A549 (cell line): Measurements from ENCODE around the gene TSC22D1. TPM values are rescaled to one million over a fixed set of nuclear protein-coding genes. Genes with fewer than 3 reads are reported as not detected.

Source experiments
- ATAC-seq, 2 experiments: fragments of 200-7000 bp in 1 of 2; fragments of >200 bp in 1 of 2; cut with Nextera tagmentation in 1 of 2; cut with Tn5 transposase in 1 of 2; 3 replicates each; pipeline versions ENCODE4 v1.8.0 to v1.9.1; 2018 to 2020; ENCODE audit warnings: mild to moderate bottlenecking in 1 of 2, moderate library complexity in 1 of 2
- CTCF ChIA-PET: fragments of 300-600 bp; sonication (Branson Sonifier 250); formaldehyde crosslinking; extraction: SDS; loops from one replicate; lab custom pipeline; 2021; ENCODE audit warnings: antibody characterized with exemption, inconsistent platforms; lab: Yijun Ruan, JAX
- POLR2A ChIA-PET: fragments of 350-600 bp; formaldehyde crosslinking; extraction: SDS; loops from one replicate; lab custom pipeline; 2021; ENCODE audit warnings: antibody characterized with exemption, inconsistent platforms; lab: Yijun Ruan, JAX
- DNase-seq, 2 experiments: peaks; one replicate each; pipeline versions ENCODE4 v3.0.0 to v3.0.0-alpha.2; 2011 to 2016; ENCODE audit warnings: low read depth in 1 of 2, low spot score in 1 of 2
- FAIRE-seq: peaks from 2 replicates; lab custom pipeline; 2011; peaks lifted over from hg19 to GRCh38; lab: Jason Lieb, UNC
- H3K27ac ChIP-seq, 2 experiments: fragments of >200 bp; sonication (Bioruptor Twin); formaldehyde crosslinking; 3 replicates each; pipeline ENCODE4 v1.5.1; 2016 to 2017
- H3K4me1 ChIP-seq: fragments of >200 bp; sonication (Bioruptor Twin); formaldehyde crosslinking; 3 replicates; pipeline ENCODE4 v1.6.1; 2016
- H3K4me2 ChIP-seq: fragments of >200 bp; sonication (Bioruptor Twin); formaldehyde crosslinking; 3 replicates; pipeline ENCODE4 v1.6.1; 2016
- H3K4me3 ChIP-seq: fragments of >200 bp; sonication (Bioruptor Twin); formaldehyde crosslinking; 3 replicates; pipeline ENCODE4 v1.5.1; 2016
- H3K9me3 ChIP-seq: fragments of >200 bp; sonication (Bioruptor Twin); formaldehyde crosslinking; 3 replicates; pipeline ENCODE4 v1.6.1; 2016
- ATOH8 ChIP-seq: fragments of 250-450 bp; sonication (Bioruptor Pico); IDR thresholded peaks from 2 replicates; pipeline ENCODE4 v1.5.0; 2020; ENCODE audit warnings: low read depth, mild to moderate bottlenecking, moderate library complexity
- BHLHE40 ChIP-seq: IDR thresholded peaks from 2 replicates; pipeline ENCODE4 v1.6.1; 2012; ENCODE audit warnings: low read depth, low read length, inconsistent platforms
- CBX2 ChIP-seq: fragments of 200-600 bp; sonication (generic); IDR thresholded peaks from 2 replicates; pipeline ENCODE4 v1.6.1; 2016; ENCODE audit warnings: low read depth, mild to moderate bottlenecking, borderline replicate concordance
- CEBPB ChIP-seq, 2 experiments: fragments of >200 bp in 1 of 2; sonication (Bioruptor Twin) in 1 of 2; formaldehyde crosslinking in 1 of 2; IDR thresholded peaks; 2 replicates each; pipeline ENCODE4 v1.6.1; 2012 to 2016
- CHD2 ChIP-seq: fragments of 150-350 bp; IDR thresholded peaks from 2 replicates; pipeline ENCODE4 v1.6.1; 2014; ENCODE audit warnings: low read length; ENCODE audit not compliant: partially characterized antibody
- CTCF ChIP-seq: fragments of >200 bp; sonication (Bioruptor Twin); formaldehyde crosslinking; IDR thresholded peaks from 3 replicates; pipeline ENCODE4 v1.5.1; 2016
- ELK1 ChIP-seq: fragments of 150-350 bp; IDR thresholded peaks from 2 replicates; pipeline ENCODE4 v1.6.1; 2014; ENCODE audit warnings: low read depth, mild to moderate bottlenecking, low read length
- EP300 ChIP-seq, 2 experiments: fragments of >200 bp; sonication (Bioruptor Twin); formaldehyde crosslinking; IDR thresholded peaks; 2 replicates in 1 of 2; 3 replicates in 1 of 2; pipeline ENCODE4 v1.6.1; 2016 to 2017
- FOSB ChIP-seq: fragments of 250-450 bp; sonication (Bioruptor Pico); IDR thresholded peaks from 2 replicates; pipeline ENCODE4 v1.5.0; 2020; ENCODE audit warnings: mild to moderate bottlenecking, moderate library complexity
- HDAC2 ChIP-seq: fragments of 200-600 bp; sonication (generic); IDR thresholded peaks from 2 replicates; pipeline ENCODE4 v1.6.1; 2016
- HOXA7 ChIP-seq: fragments of 250-450 bp; sonication (Bioruptor Pico); IDR thresholded peaks from 2 replicates; pipeline ENCODE4 v1.5.0; 2020; ENCODE audit warnings: mild to moderate bottlenecking, moderate library complexity
- HOXB5 ChIP-seq: fragments of 250-450 bp; sonication (Bioruptor Pico); IDR thresholded peaks from 2 replicates; pipeline ENCODE4 v1.5.0; 2020; ENCODE audit warnings: mild to moderate bottlenecking, moderate library complexity
- KDM5A ChIP-seq: fragments of 200-600 bp; sonication (generic); IDR thresholded peaks from 2 replicates; pipeline ENCODE4 v1.6.1; 2016; ENCODE audit warnings: antibody characterized with exemption, mild to moderate bottlenecking
- MAX ChIP-seq: IDR thresholded peaks from 2 replicates; pipeline ENCODE4 v1.6.1; 2012
- NFE2L2 ChIP-seq: fragments of 150-350 bp; conservative IDR thresholded peaks from 2 replicates; pipeline ENCODE4 v1.6.1; 2014; ENCODE audit warnings: low read length
- NR3C1 ChIP-seq: fragments of >200 bp; sonication (Bioruptor Twin); formaldehyde crosslinking; IDR thresholded peaks from 3 replicates; pipeline ENCODE4 v1.6.1; 2017
- RCOR1 ChIP-seq: fragments of 150-350 bp; IDR thresholded peaks from 2 replicates; pipeline ENCODE4 v1.6.1; 2014; ENCODE audit warnings: antibody characterized with exemption, low read length, low read depth
- RNF2 ChIP-seq: fragments of 200-600 bp; sonication (generic); IDR thresholded peaks from 2 replicates; pipeline ENCODE4 v1.6.1; 2016; ENCODE audit warnings: low read depth, mild to moderate bottlenecking, antibody characterized with exemption, moderate library complexity, borderline replicate concordance
- SMC3 ChIP-seq: fragments of >200 bp; sonication (Bioruptor Twin); formaldehyde crosslinking; IDR thresholded peaks from 3 replicates; pipeline ENCODE4 v1.6.1; 2018; ENCODE audit warnings: inconsistent platforms
- TFCP2L1 ChIP-seq: fragments of 250-450 bp; sonication (Bioruptor Pico); IDR thresholded peaks from 2 replicates; pipeline ENCODE4 v1.5.0; 2021; ENCODE audit warnings: mild to moderate bottlenecking
- USF2 ChIP-seq: fragments of 450-650 bp; IDR thresholded peaks from 2 replicates; pipeline ENCODE4 v1.6.1; 2014; ENCODE audit warnings: antibody characterized with exemption
- ZC3H11A ChIP-seq: fragments of 450-650 bp; IDR thresholded peaks from 2 replicates; pipeline ENCODE4 v1.6.1; 2014; ENCODE audit warnings: antibody characterized with exemption, mild to moderate bottlenecking
- WGBS: methylation state at CpG from one replicate; pipeline ENCODE4 v1.1.6; 2017; ENCODE audit errors: missing lambda C conversion rate; 5-methylcytosine and 5-hydroxymethylcytosine counted together
- polyA plus RNA-seq, 4 experiments: library from polyadenylated mRNA; depleted of rRNA in 3 of 4; stranded (reverse); fragments of >200 nt; fragmentation: RNase III in 1 of 4; extraction: RNeasy Plus Mini Kit Qiagen cat#74134 plus additional on column Dnase treatment in 1 of 4; gene quantifications; 2 replicates in 3 of 4; 3 replicates in 1 of 4; pipeline ENCODE4 v1.2.3, GENCODE V29; 2011 to 2017
- TF ChIP-seq, protein P1 (sequence below): fragments of >200 bp; sonication (Bioruptor Twin); formaldehyde crosslinking; IDR thresholded peaks from 3 replicates; pipeline ENCODE4 v1.6.1; 2016

Gene TSC22D1
- polyA plus RNA-seq, 2 of the 4 experiments (the other 2 are of a cell fraction): 66.8 to 196 TPM

GRCh38 chr13:44395976-44396694 lies 180.0 kb downstream of the TSC22D1 start:
- H3K4me2 ChIP-seq: no peak overlapping the region
- no peak for ATAC-seq
- ChIA-PET POLR2A (no interaction called here), CTCF (interaction anchor here (0.7 to 1.3 kb wide), 3 partner anchors 12 to 491 kb away, joined by 3 to 4 read pairs (median 3); no protein-coding TSS in a partner anchor)
- TF ChIP-seq HOXA7 (CRISPR knock-in tag): no peak
- TF ChIP-seq USF2: no peak
- TF ChIP-seq KDM5A: no peak
- H3K4me1 ChIP-seq: no peaks in the 10 kb centered on the region
- no peak for FAIRE-seq
- no peaks in the 10 kb centered on the region for H3K9me3 ChIP-seq
- no peak overlapping the region for H3K4me3 ChIP-seq
- H3K27ac ChIP-seq: no peak overlapping the region
- no peak for DNase-seq
- WGBS: 81% methylated on average over 8 of the region's 8 CpGs

DNA sequence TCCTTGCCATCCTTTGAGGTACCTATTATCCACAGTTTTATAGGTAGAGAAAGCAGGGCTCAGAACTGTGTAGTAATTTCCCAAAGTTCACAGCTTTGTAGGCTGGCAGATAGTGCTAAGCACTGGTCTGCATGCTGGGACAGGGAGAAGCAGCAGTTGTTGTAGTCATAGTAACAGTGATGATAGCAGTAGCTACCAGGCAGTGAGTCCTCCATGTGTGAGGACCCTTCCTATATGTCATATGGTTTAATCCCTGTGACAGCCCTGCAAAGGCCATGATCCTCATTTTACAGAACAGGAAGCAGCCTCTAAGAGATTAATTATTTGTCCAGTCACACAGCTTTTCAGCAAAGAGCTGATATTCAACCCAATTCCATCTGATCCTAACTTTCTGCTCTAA lies 181.5 kb downstream of the TSC22D1 start:
- FAIRE-seq (no peak), ATAC-seq (no peak), DNase-seq (no peak)
- no peak overlapping the region for H3K27ac ChIP-seq
- ChIA-PET CTCF (no interaction called here), POLR2A (interaction anchor here (0.6 kb wide), 1 partner anchor 42 kb away, joined by 3 read pairs; no protein-coding TSS in a partner anchor)
- H3K4me2 ChIP-seq: no peak overlapping the region
- no peaks in the 10 kb centered on the region for H3K9me3 ChIP-seq
- H3K4me3 ChIP-seq: no peak overlapping the region
- no peaks in the 10 kb centered on the region for H3K4me1 ChIP-seq
- TF ChIP-seq ZC3H11A (no peak), HDAC2 (no peak), ELK1 (no peak), SMC3 (no peak), RNF2 (no peak), NR3C1 (no peak), ATOH8 (CRISPR knock-in tag) (no peak), RCOR1 (no peak), CTCF (no peak), CEBPB (IDR thresholded peaks at IDR 0.05) (no peak), CBX2 (no peak), MAX (no peak), NFE2L2 (no peak), BHLHE40 (no peak), EP300 (IDR thresholded peaks at IDR 0.05) (no peak), TFCP2L1 (no peak), CHD2 (no peak), HOXB5 (CRISPR knock-in tag) (no peak), FOSB (no peak)
- TF ChIP-seq, protein P1, sequence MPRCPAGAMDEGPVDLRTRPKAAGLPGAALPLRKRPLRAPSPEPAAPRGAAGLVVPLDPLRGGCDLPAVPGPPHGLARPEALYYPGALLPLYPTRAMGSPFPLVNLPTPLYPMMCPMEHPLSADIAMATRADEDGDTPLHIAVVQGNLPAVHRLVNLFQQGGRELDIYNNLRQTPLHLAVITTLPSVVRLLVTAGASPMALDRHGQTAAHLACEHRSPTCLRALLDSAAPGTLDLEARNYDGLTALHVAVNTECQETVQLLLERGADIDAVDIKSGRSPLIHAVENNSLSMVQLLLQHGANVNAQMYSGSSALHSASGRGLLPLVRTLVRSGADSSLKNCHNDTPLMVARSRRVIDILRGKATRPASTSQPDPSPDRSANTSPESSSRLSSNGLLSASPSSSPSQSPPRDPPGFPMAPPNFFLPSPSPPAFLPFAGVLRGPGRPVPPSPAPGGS: no peak
